Stimulated activated CD4-positive, alpha-beta T cell treated with anti-CD3 and anti-CD28 coated beads, Interleukin-1b, Interleukin-23, amount 100 ng/mL, for 48 hours (primary cell): ENCODE results near the gene TSPAN10.

ENCODE experiments used
- DNase-seq: peaks from one replicate; pipeline ENCODE4 v3.0.0-alpha.2; 2020

The TSPAN10 gene

GRCh38 chr17:81690549-81690948 is 53.6 kb downstream of the TSPAN10 start:
- DNase-seq: no peak

GRCh38 chr17:81691196-81691595 is 54.2 kb downstream of the TSPAN10 start:
- no peak for DNase-seq

DNA sequence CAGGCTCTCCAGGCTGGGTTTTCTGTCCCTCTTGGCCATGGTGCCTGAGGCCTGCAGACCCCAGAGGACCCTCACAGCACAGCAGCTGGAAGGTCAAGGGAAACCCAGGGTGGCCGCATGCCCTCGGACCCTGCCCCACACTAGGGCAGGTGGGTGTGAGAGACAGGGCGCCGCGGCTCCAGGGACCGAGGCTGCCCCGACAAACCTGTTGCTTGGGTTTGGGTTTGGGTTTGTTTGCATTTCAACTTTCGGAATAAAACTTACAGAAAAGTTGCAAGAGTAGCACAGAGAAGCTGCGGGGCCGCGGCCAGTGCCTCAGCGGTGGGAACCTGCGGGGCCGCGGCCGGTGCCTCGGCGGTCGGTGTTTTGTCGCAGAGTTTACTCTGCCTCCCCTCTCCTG is 54.6 kb downstream of the TSPAN10 start:
- DNase-seq: no peak

- DNase-seq: no peak
Observed at GRCh38 chr17:81693509-81694210, 56.7 kb downstream of the TSPAN10 start.

DNA sequence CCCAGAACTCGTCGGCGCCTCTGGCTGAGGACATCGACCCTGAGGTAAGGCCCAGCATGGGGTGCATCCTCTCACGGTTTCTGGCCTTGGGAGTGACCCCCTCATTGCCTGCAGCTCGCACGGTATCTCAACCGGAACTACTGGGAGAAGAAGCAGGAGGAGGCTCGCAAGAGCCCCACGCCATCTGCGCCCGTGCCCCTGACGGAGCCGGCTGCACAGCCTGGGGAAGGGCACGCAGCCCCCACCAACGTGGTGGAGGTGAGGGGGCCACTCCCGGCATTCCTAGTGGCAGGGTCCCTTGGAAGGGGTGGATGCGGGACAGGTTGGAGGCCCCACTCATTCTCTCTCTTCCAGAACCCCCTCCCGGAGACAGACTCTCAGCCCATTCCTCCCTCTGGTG is 57.8 kb downstream of the TSPAN10 start:
- no peak for DNase-seq

GRCh38 chr17:81695211-81695610 is 58.2 kb downstream of the TSPAN10 start:
- no peak for DNase-seq

- no peak for DNase-seq
Observed at GRCh38 chr17:81695801-81696200, 58.8 kb downstream of the TSPAN10 start.

GRCh38 chr17:81696218-81696941 is 59.4 kb downstream of the TSPAN10 start:
- no peak for DNase-seq

DNA sequence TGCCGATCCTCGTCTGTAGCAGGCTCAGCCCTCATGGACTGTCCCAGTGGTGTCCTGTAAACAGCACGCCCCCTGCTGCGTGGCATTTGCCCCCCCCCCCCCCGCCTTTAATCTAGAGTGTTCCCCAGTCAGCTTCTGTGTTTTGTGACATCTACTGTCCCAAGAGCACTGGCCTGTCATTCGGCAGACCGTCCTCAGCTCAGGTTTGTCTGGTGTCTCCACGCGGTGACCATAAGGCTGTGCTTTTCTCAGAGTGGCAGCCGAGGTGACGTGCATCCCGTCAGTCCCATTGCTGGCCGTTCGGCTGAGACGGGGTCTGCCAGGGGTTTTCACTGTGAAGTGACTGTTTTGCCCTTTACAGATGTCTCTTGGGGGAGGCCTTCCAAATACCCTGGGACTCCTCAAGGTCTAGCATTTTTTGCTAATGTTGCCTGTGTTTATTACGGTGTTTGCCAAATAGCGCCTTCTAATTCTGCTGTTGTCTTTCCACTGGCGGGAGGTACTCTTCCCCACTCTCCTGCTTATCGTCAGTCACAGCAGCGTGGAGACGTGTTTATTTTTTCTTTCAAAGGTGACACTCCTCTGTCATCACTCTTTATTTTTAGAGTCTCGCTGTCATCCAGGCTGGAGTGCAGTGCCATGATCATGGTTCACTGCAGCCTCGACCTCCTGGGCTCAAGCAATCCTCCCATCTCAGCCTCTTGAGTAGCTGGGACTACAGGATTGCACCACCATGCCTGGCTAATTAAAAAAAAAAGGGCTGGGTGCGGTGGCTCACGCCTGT is 60.5 kb downstream of the TSPAN10 start:
- DNase-seq: no peak
